GM12878 (cell line): ENCODE data around the gene MAGI2. TPM values are rescaled to one million over a fixed set of nuclear protein-coding genes. Genes with fewer than 3 reads are reported as not detected.

ENCODE experiments used
- ATAC-seq: fragments of 200-7000 bp; cut with Tn5 transposase; 3 replicates; pipeline ENCODE4 v1.9.1; 2020; ENCODE audit warnings: mild to moderate bottlenecking, moderate library complexity
- BruUV-seq: library from RNA; stranded (reverse); fragments of 400-500 nt; replicated peaks from 2 replicates; lab custom pipeline; 2021; lab: Mats Ljungman, UMichigan
- CTCF ChIA-PET: fragments of 300-600 bp; sonication (Branson Sonifier 250); formaldehyde crosslinking; extraction: SDS; loops from one replicate; lab custom pipeline; 2021; ENCODE audit warnings: inconsistent platforms; lab: Yijun Ruan, JAX
- POLR2A ChIA-PET: fragments of 350-600 bp; formaldehyde crosslinking; extraction: SDS; loops from one replicate; lab custom pipeline; 2021; ENCODE audit warnings: inconsistent platforms; lab: Charles Lee
- RAD21 ChIA-PET: fragments of 300-600 bp; sonication (Branson Sonifier 250); formaldehyde crosslinking; loops from one replicate; lab custom pipeline; 2023; ENCODE audit warnings: antibody characterized with exemption; ENCODE audit not compliant: unreplicated experiment; lab: Charles Lee
- SMC1A ChIA-PET: fragments of 300-600 bp; sonication (Branson Sonifier 250); formaldehyde crosslinking; loops from one replicate; lab custom pipeline; 2023; ENCODE audit not compliant: unreplicated experiment, uncharacterized antibody; lab: Charles Lee
- DNase-seq: peaks from one replicate; pipeline ENCODE4 v3.0.0-alpha.2; 2011; ENCODE audit warnings: low read depth, low spot score
- FAIRE-seq: peaks from 3 replicates; lab custom pipeline; 2011; peaks lifted over from hg19 to GRCh38; lab: Jason Lieb, UNC
- H2AFZ ChIP-seq: 2 replicates; pipeline ENCODE4 v1.6.0; 2011; ENCODE audit warnings: low read depth, low read length, control low read depth; ENCODE audit not compliant: control insufficient read depth
- H3K27ac ChIP-seq: 2 replicates; pipeline ENCODE4 v1.5.1; 2011; ENCODE audit warnings: control low read depth; ENCODE audit not compliant: control insufficient read depth, insufficient read depth
- H3K27me3 ChIP-seq, 2 experiments: replicated peaks in 1 of 2; 2 replicates each; pipeline versions ENCODE4 v1.6.0 to v1.6.1; 2011; ENCODE audit warnings: low read length in 1 of 2; ENCODE audit not compliant: control insufficient read depth in 2 of 2, insufficient read depth in 2 of 2
- H3K36me3 ChIP-seq, 2 experiments: 2 replicates each; pipeline ENCODE4 v1.5.1; 2011; ENCODE audit warnings: low read length in 1 of 2; ENCODE audit not compliant: control insufficient read depth in 2 of 2, insufficient read depth in 2 of 2
- H3K4me1 ChIP-seq: 2 replicates; pipeline ENCODE4 v1.6.1; 2011; ENCODE audit warnings: mild to moderate bottlenecking, low read length, moderate library complexity, mixed read lengths; ENCODE audit not compliant: control insufficient read depth, insufficient read depth
- H3K4me2 ChIP-seq: 2 replicates; pipeline ENCODE4 v1.6.0; 2011; ENCODE audit warnings: control low read depth; ENCODE audit not compliant: control insufficient read depth, insufficient read depth
- H3K4me3 ChIP-seq: fragments of 200-600 bp; sonication (generic); 2 replicates; pipeline ENCODE4 v1.5.1; 2016
- H3K79me2 ChIP-seq: 2 replicates; pipeline ENCODE4 v1.6.0; 2011; ENCODE audit warnings: low read length; ENCODE audit not compliant: control insufficient read depth, insufficient read depth
- H3K9ac ChIP-seq: 2 replicates; pipeline ENCODE4 v1.8.0; 2011; ENCODE audit warnings: low read length, control low read depth, mixed read lengths; ENCODE audit not compliant: control insufficient read depth, insufficient read depth
- H3K9me3 ChIP-seq: replicated peaks from 3 replicates; pipeline ENCODE4 v1.5.1; 2011; ENCODE audit warnings: mild to moderate bottlenecking, low read length; ENCODE audit not compliant: control insufficient read depth, insufficient read depth
- H4K20me1 ChIP-seq: 2 replicates; pipeline ENCODE4 v1.6.0; 2011; ENCODE audit not compliant: control insufficient read depth, insufficient read depth
- BMI1 ChIP-seq: fragments of 450-650 bp; IDR thresholded peaks from 2 replicates; pipeline ENCODE4 v1.6.1; 2016; ENCODE audit warnings: mild to moderate bottlenecking, moderate library complexity, borderline replicate concordance
- ESRRA ChIP-seq: IDR thresholded peaks from 2 replicates; pipeline ENCODE4 v1.6.1; 2012; ENCODE audit warnings: mild to moderate bottlenecking, low read length, improper control_type of control experiment
- FOXM1 ChIP-seq: IDR thresholded peaks from 2 replicates; pipeline ENCODE4 v1.6.1; 2012; ENCODE audit warnings: low read depth, mild to moderate bottlenecking, inconsistent platforms, low read length, moderate library complexity
- IKZF2 ChIP-seq, 2 experiments: fragments of 450-650 bp; IDR thresholded peaks; 2 replicates each; pipeline ENCODE4 v1.6.1; 2017; ENCODE audit warnings: mild to moderate bottlenecking in 2 of 2, moderate library complexity in 2 of 2
- JUNB ChIP-seq: IDR thresholded peaks from 2 replicates; pipeline ENCODE4 v1.6.1; 2016; ENCODE audit warnings: antibody characterized with exemption, mild to moderate bottlenecking
- POLR2AphosphoS2 ChIP-seq: IDR thresholded peaks from 2 replicates; pipeline ENCODE4 v1.6.1; 2011; ENCODE audit warnings: low read depth, mild to moderate bottlenecking, low read length, improper control_type of control experiment, moderate library complexity
- SUZ12 ChIP-seq: fragments of 200-600 bp; sonication (generic); IDR thresholded peaks from one replicate; pipeline ENCODE4 v1.6.1; 2018; ENCODE audit warnings: antibody characterized with exemption, mild to moderate bottlenecking; ENCODE audit not compliant: unreplicated experiment
- ZBED1 ChIP-seq: IDR thresholded peaks from 2 replicates; pipeline ENCODE4 v1.6.1; 2016; ENCODE audit warnings: borderline replicate concordance
- ZNF24 ChIP-seq: fragments of 450-650 bp; IDR thresholded peaks from 2 replicates; pipeline ENCODE4 v1.6.1; 2017; ENCODE audit warnings: antibody characterized with exemption, mild to moderate bottlenecking
- ZNF384 ChIP-seq: IDR thresholded peaks from 2 replicates; pipeline ENCODE4 v1.6.1; 2012; ENCODE audit warnings: low read depth, mild to moderate bottlenecking, low read length, improper control_type of control experiment, borderline replicate concordance
- WGBS: methylation state at CpG from one replicate; pipeline ENCODE4 v1.1.6; 2016; ENCODE audit warnings: low lambda C conversion rate; ENCODE audit not compliant: insufficient replicate concordance, insufficient coverage; ENCODE audit errors: missing lambda C conversion rate; 5-methylcytosine and 5-hydroxymethylcytosine counted together
- in situ Hi-C: fragments of 300-500 bp; cut with MboI; formaldehyde crosslinking; loops from 9 replicates; pipeline ENCODE4 v1.14.3; 2018; ENCODE audit warnings: mixed read lengths
- intact Hi-C: fragments of 100-400 bp; cut with micrococcal nuclease; formaldehyde crosslinking; loops from one replicate; pipeline ENCODE4 v1.14.2; 2022; ENCODE audit not compliant: unreplicated experiment
- polyA plus RNA-seq, 11 experiments: library from polyadenylated mRNA; depleted of rRNA in 4 of 11; unstranded in 6 of 11; stranded (reverse) in 5 of 11; fragments of >200 nt; fragmentation: Nextera tagmentation in 4 of 11; fragmentation: Illumina TruSeq in 1 of 11; extraction: Ambion mirVana in 4 of 11; extraction: Trizol in 1 of 11; gene quantifications; 1 replicate in 1 of 11; 2 replicates in 10 of 11; pipeline versions ENCODE4 v1.2.1 to v1.2.3, GENCODE V29; 2011 to 2016; ENCODE audit warnings: inconsistent platforms in 2 of 11, missing spikeins in 2 of 11, low read depth in 1 of 11
- total RNA-seq, 4 experiments: library from RNA; depleted of rRNA in 3 of 4; stranded (reverse); fragments of >200 nt in 3 of 4; fragmentation: Illumina TruSeq in 1 of 4; extraction: Trizol in 1 of 4; gene quantifications; 2 replicates each; pipeline versions ENCODE4 v1.2.1 to v1.2.3, GENCODE V29; 2013 to 2021

The MAGI2 gene
- total and polyA plus RNA-seq, 10 of the 15 experiments (the other 5 are each of a cell fraction or from before 2014, with no cell fraction given), result 0.01 to 0.31 (median 0.05) TPM; not detected in 2

GRCh38 chr7:78066599-78066998 is 1386.9 kb downstream of the MAGI2 start:
- no peak for FAIRE-seq
- intact Hi-C loops (no loop called here), in situ Hi-C loops (no loop called here)
- Histone ChIP-seq H4K20me1 (no peaks in the 10 kb centered on the region), H3K79me2 (no peaks in the 10 kb centered on the region), H3K27ac (no peak overlapping the region), H3K4me3 (no peak overlapping the region), H3K4me1 (no peaks in the 10 kb centered on the region), H3K27me3 (no peaks in the 10 kb centered on the region), H3K9ac (no peak overlapping the region), H2AFZ (no peak overlapping the region), H3K36me3 (no peaks in the 10 kb centered on the region), H3K4me2 (no peak overlapping the region), H3K9me3 (no peaks in the 10 kb centered on the region)
- WGBS, result 28% methylated on average over 4 of the region's 4 CpGs
- DNase-seq, result no peak
- no peak for TF ChIP-seq SUZ12
- TF ChIP-seq ESRRA, result no peak
- RAD21 ChIA-PET, result no interaction called here
- POLR2A ChIA-PET, result no interaction called here
- no peak for ATAC-seq
- SMC1A ChIA-PET, result interaction anchor here (0.7 kb wide), 1 partner anchor 22 kb away, joined by 4 read pairs; no protein-coding TSS in a partner anchor
- CTCF ChIA-PET, result interaction anchor here (0.6 to 1.5 kb wide), 2 partner anchors 46 to 134 kb away, joined by 3 to 4 read pairs; no protein-coding TSS in a partner anchor
- BruUV-seq, result no TSS peak

- H3K4me1 ChIP-seq, result no peaks in the 10 kb centered on the region
- H3K79me2 ChIP-seq, result no peaks in the 10 kb centered on the region
These were observed 1389.7 kb downstream of the MAGI2 start for GRCh38 chr7:78063758-78064157.

More at GRCh38 chr7:78063758-78064157, 1389.7 kb downstream of the MAGI2 start:
- TF ChIP-seq FOXM1, result no peak
- no peak for TF ChIP-seq ZNF24
- no peak for TF ChIP-seq BMI1
- no peak for TF ChIP-seq ZNF384
- TF ChIP-seq IKZF2 (IDR thresholded peaks at IDR 0.05), result no peak
- TF ChIP-seq JUNB, result no peak
- TF ChIP-seq ZBED1, result no peak
- no peak for TF ChIP-seq POLR2AphosphoS2
- no TSS peak for BruUV-seq
- H3K36me3 ChIP-seq, result no peaks in the 10 kb centered on the region
- POLR2A ChIA-PET, result no interaction called here
- H3K27ac ChIP-seq, result no peak overlapping the region
- no peaks in the 10 kb centered on the region for H4K20me1 ChIP-seq
- RAD21 ChIA-PET, result no interaction called here
- DNase-seq, result no peak
- intact Hi-C loops, result no loop called here
- SMC1A ChIA-PET, result no interaction called here
- no peak overlapping the region for H3K4me3 ChIP-seq
- no peak overlapping the region for H3K4me2 ChIP-seq
- H2AFZ ChIP-seq, result no peak overlapping the region
- CTCF ChIA-PET, result no interaction called here
- H3K27me3 ChIP-seq, result no peaks in the 10 kb centered on the region
- in situ Hi-C loops, result no loop called here
- H3K9ac ChIP-seq, result no peak overlapping the region
- no peak for ATAC-seq
- H3K9me3 ChIP-seq, result no peaks in the 10 kb centered on the region
- FAIRE-seq, result no peak
